NOMO-1 treated with dmso at 0.1 percent for 144 hours (cell line): ENCODE data around the gene SUPT20HL1.
"Not testable (repeated sequence)": the region's sequence is repeated elsewhere in the genome, so short reads cannot be mapped to it uniquely, and the experiment has no call there.

ENCODE experiments used
- DNase-seq: peaks from one replicate; lab custom pipeline; 2025; ENCODE audit not compliant: unreplicated experiment; lab: John Stamatoyannopoulos, UW

SUPT20HL1 gene

GRCh38 chrX:24362089-24362745, 1.8 kb downstream of the SUPT20HL1 start:
- DNase-seq, result not testable (repeated sequence)

DNA sequence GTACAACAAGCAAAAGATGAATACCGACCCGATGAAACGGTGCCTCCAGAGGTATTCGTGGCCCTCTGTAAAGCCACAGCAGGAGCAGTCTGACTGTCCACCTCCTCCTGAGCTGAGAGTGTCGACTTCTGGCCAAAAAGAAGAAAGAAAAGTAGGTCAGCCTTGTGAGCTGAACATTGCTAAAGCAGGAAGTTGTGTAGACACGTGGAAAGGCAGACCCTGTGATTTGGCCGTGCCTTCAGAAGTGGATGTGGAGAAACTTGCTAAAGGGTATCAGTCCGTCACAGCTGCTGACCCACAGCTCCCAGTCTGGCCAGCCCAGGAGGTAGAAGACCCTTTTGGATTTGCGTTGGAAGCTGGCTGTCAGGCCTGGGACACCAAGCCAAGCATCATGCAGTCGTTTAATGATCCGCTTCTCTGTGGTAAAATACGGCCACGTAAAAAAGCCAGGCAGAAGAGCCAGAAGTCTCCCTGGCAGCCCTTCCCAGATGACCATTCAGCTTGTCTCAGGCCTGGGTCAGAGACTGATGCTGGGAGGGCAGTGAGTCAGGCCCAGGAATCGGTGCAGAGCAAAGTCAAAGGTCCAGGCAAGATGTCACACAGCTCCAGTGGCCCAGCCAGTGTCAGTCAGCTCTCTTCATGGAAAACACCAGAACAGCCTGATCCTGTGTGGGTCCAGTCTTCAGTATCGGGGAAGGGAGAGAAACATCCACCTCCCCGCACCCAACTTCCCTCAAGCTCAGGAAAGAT, 3.2 kb downstream of the SUPT20HL1 start:
- not testable (repeated sequence) for DNase-seq

DNA sequence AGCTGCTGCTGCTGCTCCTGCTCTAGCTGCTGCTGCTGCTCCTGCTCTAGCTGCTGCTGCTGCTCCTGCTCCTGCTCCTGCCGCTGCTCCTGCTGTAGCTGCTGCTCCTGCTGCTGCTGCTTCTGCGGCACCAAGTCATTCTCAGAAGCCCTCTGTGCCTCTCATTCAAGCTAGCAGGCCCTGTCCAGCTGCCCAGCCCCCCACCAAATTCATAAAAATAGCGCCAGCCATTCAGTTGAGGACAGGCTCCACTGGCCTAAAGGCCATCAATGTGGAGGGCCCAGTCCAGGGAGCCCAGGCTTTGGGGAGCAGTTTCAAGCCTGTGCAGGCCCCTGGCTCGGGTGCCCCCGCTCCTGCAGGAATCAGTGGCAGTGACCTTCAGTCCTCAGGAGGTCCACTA, 3.9 kb downstream of the SUPT20HL1 start:
- no peak for DNase-seq

DNA sequence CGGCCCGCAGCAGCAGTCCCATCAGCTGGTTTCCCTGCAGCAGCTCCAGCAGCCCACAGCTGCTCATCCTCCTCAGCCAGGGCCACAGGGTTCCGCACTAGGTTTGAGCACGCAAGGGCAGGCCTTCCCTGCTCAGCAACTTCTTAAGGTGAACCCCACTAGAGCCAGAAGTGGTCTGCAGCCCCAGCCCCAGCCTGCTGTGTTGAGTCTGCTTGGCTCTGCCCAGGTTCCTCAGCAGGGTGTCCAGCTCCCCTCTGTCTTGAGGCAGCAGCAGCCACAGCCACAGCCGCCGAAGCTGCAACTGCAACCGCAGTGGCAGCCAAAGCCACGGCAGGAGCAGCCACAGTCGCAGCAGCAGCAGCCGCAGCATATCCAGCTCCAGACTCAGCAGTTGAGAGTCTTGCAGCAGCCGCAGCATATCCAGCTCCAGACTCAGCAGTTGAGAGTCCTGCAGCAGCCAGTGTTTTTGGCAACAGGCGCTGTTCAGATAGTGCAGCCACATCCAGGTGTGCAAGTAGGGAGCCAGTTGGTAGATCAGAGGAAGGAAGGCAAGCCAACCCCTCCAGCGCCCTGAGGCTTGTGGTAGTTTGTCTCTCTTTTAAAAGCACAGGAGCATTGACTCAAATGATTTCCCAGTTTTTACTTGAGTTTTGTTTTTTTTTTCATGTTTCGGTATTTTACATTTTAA, 4.6 kb downstream of the SUPT20HL1 start:
- no peak for DNase-seq

- DNase-seq, result not testable (repeated sequence)
These were observed 6.4 kb downstream of the SUPT20HL1 start for GRCh38 chrX:24366762-24367400.

DNA sequence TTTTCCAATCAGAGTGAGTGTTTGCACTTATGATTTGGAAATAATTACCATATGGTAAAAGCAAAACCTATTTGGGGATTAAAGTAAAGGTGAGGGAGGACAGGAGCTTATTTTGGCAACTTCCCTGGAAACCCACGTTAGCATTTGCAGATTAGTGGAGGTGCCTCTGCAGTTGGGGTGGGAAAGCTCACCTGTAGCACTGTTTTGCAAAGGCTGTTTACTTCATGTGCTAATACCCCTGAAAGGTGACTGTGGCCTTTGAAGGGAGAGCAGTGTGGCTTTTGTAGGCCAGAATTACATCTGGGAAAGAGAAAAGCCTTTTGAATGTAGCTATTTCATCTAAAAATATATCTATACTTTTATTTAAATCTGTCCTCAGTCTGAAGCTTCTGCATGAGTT, 9.4 kb downstream of the SUPT20HL1 start:
- no peak for DNase-seq

DNA sequence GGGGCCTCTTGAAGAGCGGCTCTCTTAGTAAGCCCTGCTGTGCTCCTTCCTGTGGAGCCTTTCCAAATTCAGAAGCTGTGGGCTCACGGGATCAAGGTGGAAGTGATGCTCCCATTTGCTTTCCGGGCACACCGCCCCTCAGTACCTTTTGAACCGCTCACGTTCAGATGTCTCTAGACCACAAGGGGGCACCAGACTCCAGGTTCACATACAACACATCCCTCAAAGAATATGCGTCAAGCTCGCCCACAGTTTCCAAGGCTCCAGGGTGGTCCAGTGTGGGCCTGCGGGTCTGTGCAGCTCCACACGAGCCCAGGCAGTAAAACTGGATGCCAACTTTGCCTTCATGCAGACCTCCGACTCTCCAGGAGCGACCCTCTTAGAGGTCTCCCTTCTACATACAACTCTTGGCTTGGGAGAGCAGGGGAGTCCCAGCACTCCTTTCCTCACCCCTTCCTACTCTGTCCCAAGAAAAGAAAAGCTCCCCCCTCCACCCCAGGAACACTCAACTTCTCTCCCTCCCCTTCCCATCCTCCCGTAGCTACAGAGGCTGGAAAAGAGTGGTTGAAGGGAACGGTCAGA, 11.0 kb downstream of the SUPT20HL1 start:
- DNase-seq, result no peak

- DNase-seq, result no peak
These were observed 11.8 kb downstream of the SUPT20HL1 start for GRCh38 chrX:24372021-24372763.

GRCh38 chrX:24375600-24376131, 15.2 kb downstream of the SUPT20HL1 start:
- DNase-seq, result no peak

DNA sequence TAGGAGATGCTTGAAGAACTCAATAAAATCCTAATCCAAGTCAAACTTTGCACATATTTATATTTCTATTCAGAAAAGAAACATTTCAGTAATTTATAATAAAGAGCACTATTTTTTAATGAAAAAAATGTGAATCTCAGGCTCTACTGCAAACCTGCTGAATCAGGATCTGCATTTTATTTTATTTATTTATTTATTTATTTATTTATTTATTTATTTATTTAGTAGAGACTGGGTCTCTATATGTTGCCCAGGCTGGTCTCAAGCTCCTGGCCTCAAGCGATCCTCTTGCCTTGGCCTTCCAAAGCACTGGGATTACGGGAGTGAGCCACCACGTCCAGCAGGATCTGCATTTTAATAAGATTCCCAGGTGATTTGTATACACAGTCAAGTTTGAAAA, 16.0 kb downstream of the SUPT20HL1 start:
- DNase-seq, result no peak

DNA sequence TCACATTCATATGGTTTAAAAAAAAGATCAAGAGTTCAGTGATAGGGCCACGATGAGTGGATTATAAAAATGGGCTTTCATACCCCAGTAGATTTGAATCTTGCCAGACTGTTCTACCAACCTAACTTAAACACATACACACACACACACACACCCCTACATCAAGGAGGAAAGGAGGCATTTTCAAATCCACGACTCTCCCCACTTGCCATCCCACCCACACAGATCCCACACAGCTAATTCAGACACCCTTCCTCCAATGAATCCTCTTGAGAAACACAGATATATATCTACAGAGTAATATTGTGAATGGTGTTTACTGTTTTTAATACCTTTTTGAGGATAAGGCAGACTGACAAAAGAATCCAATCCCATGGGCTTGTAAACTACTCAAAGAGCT, 16.8 kb downstream of the SUPT20HL1 start:
- no peak for DNase-seq

GRCh38 chrX:24377911-24378468, 17.6 kb downstream of the SUPT20HL1 start:
- no peak for DNase-seq

- DNase-seq, result no peak
These were observed 18.3 kb downstream of the SUPT20HL1 start for GRCh38 chrX:24378706-24379105.

DNA sequence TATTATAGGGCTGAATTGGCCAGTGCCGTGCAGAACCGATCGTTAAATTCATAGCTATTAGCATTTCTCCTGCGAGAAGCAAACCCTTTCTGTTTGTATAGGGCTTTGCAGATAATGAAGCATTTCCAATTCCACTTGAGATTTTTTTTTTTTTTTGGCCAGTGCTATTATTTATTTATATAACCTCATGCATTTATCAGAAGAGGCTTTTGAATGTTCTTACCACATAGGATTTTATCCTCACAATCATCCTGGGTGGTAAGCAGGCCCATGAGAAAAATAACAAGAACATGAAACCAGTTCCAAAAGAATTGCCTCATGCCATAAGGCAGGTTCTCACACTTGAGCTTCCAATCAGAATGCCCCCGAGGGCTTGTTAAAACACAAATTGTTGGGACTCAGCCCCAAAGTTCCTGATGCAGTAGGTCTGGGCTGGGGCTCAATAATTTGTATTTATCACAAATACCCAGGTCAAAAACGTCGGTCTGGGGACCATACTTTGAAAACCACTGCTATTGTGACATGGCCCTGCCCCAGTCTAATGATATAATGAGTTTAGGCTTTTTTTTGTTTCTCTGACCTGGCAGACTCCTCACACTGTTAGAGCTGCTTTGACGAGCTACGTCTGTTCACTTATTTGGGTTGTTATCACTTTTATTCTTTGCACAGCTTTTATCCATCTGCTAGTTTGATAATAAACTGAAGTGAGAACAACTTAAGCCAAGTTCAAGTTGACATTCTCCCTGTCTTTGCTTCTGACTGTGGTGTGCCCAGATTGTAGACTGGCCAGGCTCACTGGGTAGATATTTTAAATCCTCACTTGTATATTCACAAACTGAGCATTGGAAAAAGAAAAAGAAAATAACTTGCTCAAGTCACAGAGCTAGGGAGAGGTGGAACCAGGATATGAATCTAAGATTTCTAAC, 20.1 kb downstream of the SUPT20HL1 start:
- no peak for DNase-seq

- DNase-seq, result not testable (repeated sequence)
These were observed 21.9 kb downstream of the SUPT20HL1 start for GRCh38 chrX:24382315-24382714.

DNA sequence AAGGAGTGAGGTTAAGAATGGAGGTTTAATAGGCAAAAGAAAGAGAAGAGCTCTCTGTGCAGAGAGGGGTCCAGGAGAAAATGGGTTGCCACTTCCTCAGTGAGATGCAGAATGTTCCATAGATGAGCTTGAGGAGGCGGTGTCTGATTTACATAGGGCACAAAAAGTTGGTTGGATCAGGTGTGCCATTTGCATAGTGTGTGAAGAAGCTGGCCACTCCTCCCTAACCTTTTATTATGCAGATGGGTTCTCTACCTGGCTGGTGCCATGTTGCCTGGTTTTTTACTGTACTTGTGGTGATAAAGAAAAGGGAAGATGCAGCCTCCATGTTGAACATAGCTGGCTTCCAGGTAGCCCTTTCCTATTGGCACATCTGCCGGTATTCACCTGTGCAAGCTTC, 27.3 kb downstream of the SUPT20HL1 start:
- no peak for DNase-seq

- DNase-seq, result no peak
These were observed 30.9 kb downstream of the SUPT20HL1 start for GRCh38 chrX:24391389-24391788.

DNA sequence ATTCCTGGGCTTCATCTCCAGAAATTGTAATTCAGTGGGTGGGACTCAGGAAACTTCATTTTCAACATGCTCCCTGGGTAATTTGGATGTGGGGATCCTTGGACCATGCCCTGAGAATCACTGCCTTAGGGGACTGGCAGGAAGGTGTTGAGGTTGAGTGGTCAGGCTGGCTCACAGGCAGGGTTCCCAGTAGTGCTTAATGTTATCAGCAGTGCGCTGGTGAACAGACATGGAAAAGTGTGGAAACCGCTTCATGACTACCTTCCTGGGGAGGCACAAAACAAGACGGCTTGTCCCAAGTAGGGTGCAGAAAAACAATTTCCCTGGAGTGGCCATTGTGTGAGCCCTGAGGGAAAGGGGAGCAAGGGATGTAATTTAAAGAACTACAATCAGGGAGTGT, 31.4 kb downstream of the SUPT20HL1 start:
- DNase-seq, result no peak

DNA sequence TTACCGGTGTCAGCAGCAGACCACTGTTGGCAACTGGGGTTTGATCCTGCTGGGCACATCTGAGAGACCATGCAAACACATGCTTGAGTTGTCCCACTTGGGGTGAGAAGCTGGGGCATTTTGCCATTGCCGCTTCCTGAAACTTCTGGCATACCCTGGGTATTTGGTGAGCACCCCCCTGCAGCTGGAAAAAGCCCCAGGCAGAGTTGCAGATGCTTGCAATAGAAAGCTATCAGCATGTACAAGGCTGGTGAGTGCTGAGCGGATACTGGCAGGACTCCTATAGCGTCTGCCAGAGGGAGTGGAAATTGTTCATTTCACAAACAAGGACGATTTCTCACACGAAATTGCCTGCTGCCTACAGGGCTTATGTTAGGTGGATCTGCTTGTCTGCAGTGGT, 32.3 kb downstream of the SUPT20HL1 start:
- DNase-seq, result no peak
